Frontal cortex (tissue), 4 donors: ENCODE measurements around the gene PKNOX2. TPM values are rescaled to one million over a fixed set of nuclear protein-coding genes. Genes with fewer than 3 reads are reported as not detected.
A peak's percentile ranks its signal among the peaks of the same experiment; 100 is the strongest.

Source experiments
- DNase-seq, 2 donors: peaks; one replicate each; pipeline ENCODE4 v3.0.0; 2012; ENCODE audit warnings: low spot score in 2 of 2
- FAIRE-seq: peaks from 2 replicates; lab custom pipeline; 2012; peaks lifted over from hg19 to GRCh38; lab: Jason Lieb, UNC
- total RNA-seq: library from RNA; depleted of rRNA; stranded (reverse); fragments of >200 nt; gene quantifications from one replicate; pipeline ENCODE4 v1.2.3, GENCODE V29; 2014
- donor health status: control.
- donor health status: control.
- donor health status: control.

PKNOX2 gene
- total RNA-seq, 1 donor from 2014 or later = 4.9 TPM

DNA sequence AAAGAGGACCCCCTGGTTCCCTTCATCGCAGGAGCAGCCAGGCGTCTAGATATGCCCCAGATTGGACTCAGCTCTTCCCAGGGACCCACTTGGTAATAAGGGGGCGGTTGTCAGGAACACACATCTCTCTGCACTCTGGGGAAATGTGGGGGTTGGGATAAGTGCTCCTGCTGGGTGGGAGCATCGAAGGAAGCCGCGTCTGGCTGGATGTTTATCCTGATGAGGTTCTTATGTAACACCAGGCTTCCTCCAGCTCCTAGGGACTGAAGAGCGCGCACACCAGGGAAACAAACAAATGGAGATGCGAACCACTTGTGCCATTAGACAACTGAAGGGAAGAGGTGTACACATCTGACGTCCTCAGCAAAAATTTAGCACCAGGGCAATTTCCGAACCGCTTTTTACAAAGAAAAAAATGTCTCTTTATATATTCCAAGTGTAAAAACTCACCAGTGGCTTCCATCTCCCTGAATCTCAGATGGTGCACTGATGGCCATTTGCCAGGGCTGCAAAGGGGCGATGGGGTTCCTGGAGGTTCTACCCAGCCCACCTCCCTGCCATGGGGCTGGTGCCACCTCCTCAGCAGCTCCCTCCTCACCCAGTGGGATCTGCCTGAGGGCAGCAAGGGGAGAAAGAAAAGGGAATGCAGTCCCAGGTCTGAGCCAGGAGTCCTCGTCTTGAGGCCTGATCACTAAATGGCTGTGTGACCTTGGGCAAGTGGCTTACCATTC is 89.4 kb downstream of the PKNOX2 start:
- DNase-seq (peak in 1 of 2 donors; percentile 52), FAIRE-seq (no peak)

DNA sequence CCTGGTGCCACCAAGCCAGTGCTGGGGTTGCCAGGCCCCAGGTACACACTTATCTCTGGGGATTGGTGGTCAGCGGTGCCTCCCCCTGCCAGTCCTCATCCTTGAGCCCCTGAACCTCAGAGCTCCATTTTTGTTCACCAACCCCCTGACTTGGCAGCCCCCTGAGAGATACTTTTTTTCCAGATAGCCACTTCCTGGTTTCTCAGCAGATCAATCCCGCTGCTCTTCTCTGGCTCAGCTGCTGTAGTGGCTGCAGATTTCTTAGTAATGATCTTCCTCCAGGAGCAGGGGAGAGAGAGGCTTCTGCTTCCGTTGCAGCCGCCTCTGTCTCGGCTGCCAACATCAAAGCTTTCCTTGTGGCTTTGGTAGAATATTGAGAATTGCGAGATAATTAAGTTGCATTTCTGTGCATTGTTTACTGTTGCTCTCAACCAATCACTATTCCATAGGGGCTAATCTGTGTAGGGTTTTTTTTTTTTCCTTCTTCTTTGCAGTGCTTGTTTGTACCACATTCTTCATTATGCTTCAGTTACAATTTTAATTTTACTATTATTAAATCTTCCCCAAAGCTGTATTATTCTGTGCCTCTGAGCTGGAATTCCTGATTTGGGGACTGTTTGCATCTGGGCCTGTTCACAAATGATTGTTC is 92.1 kb downstream of the PKNOX2 start:
- no peak for FAIRE-seq
- no peak for DNase-seq

DNA sequence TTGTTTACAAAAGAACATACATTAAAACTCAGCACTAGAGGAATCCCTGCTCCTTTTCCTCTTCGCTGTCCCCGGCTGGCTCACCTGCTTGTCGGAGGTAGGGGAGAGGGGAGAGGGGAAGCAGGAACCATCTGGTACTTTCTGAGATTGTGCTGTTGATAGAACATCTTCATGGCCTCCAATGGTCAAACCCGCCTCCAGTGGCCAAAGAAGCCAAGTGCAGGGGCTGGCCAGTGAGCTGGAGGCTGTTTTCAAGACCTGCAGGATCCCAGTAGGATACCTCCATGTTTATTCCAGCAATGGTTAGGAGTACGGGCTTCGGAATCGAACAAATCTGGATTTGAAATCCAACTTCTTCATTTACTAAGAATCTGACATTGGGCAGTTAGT is 92.6 kb downstream of the PKNOX2 start:
- no peak for DNase-seq
- FAIRE-seq = no peak

DNA sequence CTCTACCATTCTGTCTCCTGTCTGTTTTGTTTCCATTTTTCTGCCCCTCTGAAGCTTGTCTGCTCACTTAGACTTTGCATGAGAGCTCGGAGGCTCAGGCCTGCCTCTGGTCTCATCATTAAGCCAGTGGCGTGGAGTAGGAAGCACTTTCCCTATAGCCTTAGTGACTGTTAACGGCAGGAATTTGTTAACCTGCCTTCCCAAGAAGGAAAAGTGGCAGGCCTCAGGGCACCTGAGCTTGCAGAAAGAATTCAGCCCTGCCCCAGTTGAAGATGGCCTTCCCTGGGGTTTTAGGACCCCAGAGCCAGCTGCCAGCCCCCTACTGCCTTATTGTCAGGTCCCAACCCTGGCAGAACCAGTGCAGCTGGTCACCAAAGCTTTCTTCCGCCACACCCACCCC is 93.2 kb downstream of the PKNOX2 start:
- no peak for DNase-seq
- FAIRE-seq = no peak

DNA sequence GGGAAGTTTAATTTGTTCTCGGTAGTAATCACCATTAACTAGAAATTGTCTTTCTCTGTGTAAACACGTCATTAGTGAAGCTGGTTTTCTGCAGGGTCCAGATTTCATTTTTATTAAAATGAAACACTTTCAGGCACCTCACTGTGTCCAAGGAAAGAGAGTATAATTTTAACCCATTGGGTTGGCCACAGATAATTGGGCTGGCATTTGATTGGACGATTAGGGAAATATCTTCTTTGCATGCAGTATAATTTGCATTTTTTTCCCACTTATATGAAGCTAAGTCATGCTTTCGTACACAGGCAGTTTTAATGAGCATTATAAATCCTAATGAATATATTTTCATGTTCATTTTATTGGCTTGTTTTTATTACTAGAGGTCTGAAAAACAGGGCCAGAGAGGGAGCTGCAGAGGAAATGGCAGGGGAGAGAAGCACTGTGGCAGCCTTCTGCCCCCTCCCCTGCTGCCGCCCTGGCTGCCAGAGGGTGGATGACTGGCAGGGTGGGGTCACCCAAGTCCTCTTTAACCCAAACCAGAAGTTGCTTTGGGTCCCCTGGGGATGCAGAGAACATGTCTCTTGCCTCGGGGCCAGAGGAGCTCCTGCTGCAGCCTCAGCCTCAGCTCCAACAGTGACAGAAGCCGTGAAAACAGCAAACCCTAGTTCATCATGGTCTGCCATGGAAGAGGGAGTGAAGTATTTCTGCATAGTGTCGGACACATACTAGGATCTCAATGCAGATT is 93.9 kb downstream of the PKNOX2 start:
- no peak for FAIRE-seq
- DNase-seq = no peak

DNA sequence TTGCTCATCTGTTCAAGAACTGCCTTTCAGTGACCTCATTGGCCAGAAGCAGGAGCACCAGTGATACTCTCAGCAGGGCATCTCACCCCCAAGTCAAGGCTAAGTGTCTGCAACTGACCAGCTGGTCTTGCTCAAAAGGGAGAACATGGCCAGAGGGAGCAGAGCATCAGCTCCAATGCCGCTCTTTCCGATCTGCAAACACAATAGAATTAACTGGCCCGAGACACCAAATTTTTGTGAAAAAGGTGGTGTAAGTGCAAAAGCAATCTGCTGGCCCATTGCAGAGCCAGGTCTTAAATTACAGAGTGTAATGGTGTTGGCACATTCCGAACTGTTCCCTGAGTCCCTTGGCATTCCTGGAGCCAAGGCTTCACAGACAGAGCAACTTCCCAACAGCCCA is 97.0 kb downstream of the PKNOX2 start:
- DNase-seq (no peak), FAIRE-seq (no peak)

DNA sequence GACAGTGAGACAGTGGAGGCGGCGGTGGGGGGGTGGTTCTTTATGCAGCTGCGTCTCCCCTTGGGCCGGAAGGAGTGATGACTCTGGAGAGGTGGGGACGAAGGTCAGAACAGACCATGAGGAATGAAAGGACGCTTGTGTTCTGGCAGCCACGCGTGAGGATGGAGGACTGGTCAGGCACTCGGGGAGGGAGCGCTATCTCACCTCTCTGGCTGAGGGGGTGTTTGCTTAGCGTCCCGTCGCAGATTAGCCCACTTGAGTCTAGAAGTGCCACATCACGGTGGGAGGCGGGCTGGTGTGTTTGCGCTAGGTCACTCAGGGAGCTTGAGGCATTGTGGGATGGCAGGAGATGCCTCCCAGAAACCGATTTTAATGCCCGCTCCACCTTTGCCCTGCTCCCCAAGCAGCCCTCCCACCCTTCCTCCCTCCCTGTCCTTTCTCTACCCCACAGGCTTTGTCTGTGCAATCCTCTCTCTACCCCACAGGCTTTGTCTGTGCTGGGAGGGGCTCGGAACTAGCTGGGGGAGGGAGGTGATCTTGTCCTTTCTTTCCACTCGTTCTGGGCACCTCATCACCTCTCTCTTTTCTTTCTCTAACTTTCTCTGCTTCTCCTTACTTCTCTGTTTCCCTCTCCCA is 97.8 kb downstream of the PKNOX2 start:
- DNase-seq (no peak), FAIRE-seq (no peak)

DNA sequence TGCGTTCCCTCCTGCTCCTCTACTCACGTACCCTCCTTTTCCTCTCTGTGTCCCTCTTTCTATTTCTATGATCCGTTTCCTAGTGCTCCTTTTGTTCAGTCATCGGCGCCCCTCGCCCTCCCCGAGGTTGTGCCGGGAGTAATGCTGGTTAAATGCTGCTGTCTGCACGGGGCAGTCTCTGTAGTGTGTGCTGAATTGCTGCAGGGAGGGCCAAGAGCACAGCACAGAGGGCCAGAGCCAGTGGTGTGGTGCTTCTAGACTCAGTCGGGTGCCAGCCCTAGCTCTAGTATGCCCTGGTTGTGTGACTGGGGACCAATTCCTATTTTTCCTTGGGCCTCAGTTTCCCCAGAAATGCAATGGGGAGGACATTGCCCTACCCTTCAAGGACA is 98.3 kb downstream of the PKNOX2 start:
- FAIRE-seq (no peak), DNase-seq (no peak)

DNA sequence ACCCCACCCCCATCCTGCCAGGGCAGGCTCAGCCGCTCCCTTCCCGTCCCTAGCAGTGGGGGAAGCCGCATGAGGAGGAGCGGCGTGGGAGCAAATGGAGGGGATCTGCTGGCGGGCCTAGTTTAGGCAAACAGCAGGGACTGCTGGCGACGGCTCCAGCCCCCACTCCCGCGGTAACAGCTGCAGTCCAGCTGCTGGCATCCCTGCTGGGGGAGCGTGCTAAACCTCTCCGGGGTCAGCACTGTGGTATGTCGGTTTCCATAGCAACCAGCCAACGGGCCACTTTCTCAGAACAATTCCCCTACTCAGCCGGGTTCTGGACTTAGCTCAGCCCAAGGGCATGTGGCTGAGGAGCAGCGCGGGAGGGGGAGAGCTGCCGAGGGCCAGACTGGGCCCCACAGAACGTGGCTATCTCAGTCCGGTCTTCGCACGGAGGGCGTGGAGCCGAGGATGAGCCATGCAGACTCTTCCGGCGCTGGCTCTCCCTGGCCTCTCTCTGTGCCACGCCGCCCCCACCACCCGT is 98.8 kb downstream of the PKNOX2 start:
- FAIRE-seq = no peak
- DNase-seq = peak; percentile 41 to 64

DNA sequence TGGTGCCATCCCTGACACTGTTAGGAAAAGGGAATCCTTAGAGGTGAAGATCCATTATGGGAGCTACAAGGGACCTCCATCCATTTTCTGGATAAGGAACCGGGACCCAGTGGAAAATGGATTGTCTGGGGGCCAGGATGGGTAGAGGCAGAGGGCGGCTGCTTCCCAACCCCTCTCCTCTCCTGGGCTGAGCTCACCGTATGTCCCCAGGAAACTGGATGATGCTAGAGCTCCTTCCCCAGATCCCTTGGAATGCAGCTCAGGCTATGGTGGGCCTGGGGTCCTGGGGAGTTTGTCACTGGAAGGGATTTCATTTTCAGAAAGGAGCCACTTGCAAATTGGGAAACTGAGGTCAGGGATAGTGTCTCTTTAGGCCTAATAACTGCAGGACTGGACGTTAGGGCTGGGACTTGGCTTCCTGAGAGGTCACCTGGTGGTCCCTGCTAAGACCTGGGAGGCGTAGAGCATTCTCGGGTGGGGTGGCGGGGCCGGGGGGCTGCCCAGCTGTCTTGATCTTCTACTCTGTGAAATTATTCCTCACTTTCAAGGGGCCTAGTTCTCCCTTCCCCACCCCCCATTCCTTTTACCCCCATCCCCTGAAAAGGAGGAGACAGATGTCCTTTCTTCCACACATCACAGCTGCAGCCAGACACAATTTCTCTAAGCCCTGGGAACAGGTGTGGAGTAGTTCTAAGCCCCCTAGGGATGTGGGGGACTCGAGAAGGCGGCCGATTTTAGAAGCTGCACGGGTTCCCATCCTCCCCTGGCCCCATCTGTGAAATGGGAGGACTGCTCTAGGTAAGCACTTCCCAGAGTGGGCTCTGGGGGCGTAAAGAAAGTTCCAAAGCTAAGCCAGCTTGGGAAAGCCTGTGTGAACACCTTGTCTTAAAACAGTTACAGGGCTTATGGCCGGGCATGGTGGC is 99.8 kb downstream of the PKNOX2 start:
- FAIRE-seq (no peak), DNase-seq (no peak)

DNA sequence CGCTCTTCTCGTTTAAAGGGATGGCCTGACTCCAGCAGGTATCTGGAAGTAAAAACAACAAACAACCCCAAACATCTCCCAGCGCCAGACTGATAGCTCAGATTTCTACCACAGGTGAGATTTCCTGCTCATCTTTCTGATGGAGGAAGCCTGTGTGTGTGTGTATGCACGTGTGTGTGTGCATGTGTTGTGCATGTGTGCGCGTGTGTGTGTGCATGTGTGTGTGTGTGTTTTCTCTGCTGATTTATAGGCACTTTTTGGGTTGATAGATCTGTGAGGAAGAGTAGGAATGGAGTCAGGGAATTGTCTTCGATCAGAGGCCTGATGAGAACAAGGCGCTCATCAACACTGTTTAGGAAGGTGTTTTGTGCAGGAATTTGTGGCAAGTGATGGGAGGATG is 103.0 kb downstream of the PKNOX2 start:
- no peak for FAIRE-seq
- no peak for DNase-seq

DNA sequence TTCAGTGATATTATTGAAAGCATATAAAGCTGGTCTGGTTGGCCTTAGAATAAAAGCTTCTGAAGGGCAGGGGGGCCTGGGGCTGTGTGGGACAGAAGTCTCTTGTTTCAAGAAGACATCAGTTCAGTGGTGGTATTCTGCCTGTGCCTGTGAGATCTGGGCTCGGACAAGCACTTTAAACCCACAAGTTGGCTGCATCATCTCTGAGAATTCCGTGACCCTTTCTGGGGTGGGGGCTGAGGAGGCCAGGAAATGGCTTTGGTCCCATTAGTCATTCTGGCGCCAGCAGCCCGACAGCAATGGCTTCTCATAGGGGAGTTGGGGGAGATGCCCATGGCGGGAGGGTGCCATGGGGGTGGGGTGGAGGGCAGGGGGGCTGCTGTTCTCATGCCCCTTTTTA is 104.1 kb downstream of the PKNOX2 start:
- no peak for FAIRE-seq

DNA sequence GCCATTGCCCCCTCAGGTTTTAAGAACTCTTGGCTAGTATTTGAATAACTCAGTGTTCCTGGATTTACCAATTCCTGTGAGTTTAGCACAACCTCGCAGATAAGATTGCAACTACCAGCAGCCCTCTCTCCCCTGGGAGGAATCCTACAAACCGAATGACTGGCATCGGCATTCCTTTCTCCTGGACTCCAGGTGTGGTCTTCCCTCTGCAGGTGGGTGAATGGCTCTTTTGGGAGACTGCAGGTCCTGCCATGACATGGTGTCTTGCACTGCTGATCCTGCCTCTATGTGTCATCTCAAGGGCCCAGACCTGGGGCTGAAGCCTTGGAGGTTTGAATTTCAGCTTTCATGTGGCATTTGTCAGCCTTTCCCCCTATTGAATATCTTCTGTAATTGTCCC is 105.6 kb downstream of the PKNOX2 start:
- FAIRE-seq = no peak
- no peak for DNase-seq

More for the DNA sequence above, 104.1 kb downstream of the PKNOX2 start:
- no peak for DNase-seq

DNA sequence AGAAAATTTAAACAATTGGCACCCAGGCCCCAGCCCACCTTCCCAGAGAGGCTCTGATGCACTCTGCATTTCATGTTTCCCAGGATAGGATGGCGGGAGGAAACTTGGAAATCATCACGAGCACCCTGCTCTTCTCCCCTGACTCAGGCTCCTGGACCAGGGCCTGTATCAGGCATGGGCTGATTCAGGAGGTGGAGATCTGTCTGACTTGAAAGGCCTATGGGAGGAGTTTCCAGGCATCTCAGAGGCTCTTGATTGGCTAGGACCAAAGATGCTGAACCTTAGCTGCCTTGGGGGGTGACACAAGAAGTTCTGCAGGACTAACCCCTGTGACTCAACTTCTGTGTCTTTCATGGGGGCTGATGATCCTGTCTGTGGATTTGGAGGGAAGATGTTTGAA is 106.2 kb downstream of the PKNOX2 start:
- FAIRE-seq = no peak
- DNase-seq = no peak

DNA sequence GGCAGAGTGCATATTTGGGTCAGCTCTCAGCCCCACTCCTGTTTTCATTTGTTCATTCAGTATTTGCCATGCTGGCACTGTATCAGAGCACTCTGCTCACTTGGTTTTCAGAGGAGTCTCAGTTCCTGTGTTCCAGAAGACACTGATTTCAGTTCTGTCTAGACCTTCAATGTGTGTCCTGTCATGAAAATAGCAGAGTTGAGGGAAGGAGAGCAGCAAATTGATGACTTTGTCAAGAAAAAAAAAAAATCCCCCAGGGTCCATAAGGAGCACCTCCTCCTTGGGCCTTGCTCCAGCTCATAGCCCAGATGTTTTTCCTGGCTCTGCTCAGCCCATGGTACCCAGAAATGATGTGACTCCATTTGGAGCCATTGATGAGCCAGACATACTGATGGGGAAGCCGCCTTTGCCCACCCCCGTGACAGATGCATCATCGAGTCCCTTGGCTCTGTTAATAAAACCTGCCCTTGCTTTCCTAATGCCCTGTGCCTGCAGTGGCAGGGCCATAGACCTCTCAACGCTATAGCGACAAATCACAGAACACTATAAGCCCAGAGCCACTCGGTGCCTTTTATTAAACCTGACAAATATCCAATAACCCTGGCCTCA is 107.0 kb downstream of the PKNOX2 start:
- FAIRE-seq = no peak
- no peak for DNase-seq

DNA sequence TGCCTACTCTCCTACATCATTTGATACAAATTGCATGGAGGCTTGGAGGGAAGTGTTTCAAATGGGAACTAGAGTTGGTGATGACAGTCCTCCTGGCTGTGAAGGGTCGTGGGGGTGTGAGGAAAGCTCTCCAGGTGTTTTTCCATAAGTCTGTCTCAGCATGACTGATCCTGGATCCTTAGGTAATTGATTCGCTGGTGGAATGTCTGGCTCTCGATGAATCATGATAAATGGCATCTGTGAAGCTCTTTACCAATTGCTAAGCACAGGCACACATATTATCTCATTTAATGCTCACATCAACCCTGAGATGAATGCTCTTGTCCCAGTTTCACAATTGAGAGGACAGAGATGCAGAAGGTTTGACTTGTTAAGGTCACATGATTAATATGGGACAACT is 107.5 kb downstream of the PKNOX2 start:
- DNase-seq (no peak), FAIRE-seq (no peak)

DNA sequence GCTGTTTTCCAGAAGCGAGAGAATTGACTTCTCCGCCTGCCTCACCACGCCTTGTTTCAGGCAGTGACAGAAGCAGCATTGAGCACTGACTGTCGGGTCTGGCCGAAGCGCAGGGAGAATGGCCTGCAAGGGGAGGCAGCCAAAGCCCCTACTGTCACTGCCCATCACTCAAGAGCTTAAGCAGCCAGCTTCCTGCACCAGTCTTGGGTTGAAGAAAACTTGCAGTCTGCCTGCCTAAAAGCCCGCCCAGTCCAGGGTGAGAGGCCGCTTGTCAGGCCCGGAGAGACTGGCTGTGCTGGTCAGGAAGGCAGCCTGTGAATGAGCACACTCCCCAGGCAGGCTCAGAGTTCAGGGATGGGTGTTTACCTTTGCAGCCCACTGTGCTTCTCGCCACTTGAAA is 108.3 kb downstream of the PKNOX2 start:
- no peak for DNase-seq
- no peak for FAIRE-seq

DNA sequence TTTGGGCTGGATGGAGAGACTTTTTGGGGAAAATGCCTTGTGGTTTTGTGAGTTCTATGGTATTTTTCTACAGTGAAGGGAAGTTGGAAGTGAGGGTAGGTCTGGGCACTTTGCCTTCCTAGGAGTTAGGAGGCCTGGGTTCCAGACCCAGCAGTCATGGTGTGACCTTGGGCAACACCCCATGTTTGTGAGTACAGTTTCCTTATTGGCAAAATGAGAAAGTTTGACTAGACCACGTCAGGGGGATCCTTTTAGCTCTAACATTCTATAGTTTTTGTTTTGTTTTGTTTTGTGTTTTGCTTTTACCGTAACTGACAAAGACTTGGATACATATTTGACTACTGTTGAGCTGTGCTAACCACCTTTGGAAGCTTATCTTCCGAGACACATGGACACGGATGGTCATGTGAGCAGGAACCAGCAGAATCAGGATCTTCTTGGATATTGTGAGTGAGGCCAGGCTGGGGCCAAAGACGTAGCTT is 109.0 kb downstream of the PKNOX2 start:
- no peak for DNase-seq
- no peak for FAIRE-seq

DNA sequence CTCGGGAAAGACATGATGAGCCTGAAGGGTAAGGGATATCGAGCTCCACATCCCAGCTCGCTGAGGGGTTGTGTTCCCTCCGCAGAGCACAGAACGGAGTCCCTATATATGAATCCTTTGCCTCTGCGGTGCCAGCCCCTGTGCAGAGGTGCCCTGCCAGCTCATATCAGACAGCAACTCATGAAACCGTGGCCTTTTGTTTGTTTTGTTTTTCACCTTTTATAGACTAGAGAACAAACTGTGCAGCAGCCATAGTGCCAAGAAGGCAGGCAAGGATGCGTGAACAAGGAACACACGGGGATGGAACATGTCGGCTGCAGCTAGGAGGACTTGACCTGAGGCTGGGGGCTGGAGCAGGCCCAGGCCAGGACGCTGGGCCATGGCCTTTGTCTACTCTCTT is 109.8 kb downstream of the PKNOX2 start:
- DNase-seq (no peak), FAIRE-seq (no peak)
